Cardiac muscle cell (in vitro differentiated cells and primary cell): ENCODE data around the gene CTTNBP2. TPM values are rescaled to one million over a fixed set of nuclear protein-coding genes. Genes with fewer than 3 reads are reported as not detected.

Experiments
- DNase-seq, 2 donors: peaks; one replicate each; pipeline versions ENCODE4 v3.0.0 to v3.0.0-alpha.2; 2010 to 2017; ENCODE audit warnings: low read depth in 1 of 2, low spot score in 1 of 2
- H3K27ac ChIP-seq: fragments of 200-600 bp; sonication (generic); 2 replicates; pipeline ENCODE4 v1.5.1; 2016
- H3K27me3 ChIP-seq: fragments of 200-600 bp; sonication (generic); 2 replicates; pipeline ENCODE4 v1.6.0; 2016; ENCODE audit warnings: control low read depth
- H3K36me3 ChIP-seq: fragments of 200-600 bp; sonication (generic); 2 replicates; pipeline ENCODE4 v1.5.1; 2016; ENCODE audit warnings: control low read depth
- H3K4me1 ChIP-seq: fragments of 200-600 bp; sonication (generic); 2 replicates; pipeline ENCODE4 v1.8.1; 2017; ENCODE audit warnings: low read depth, mild to moderate bottlenecking, mixed run types
- H3K4me3 ChIP-seq: fragments of 200-600 bp; sonication (generic); 2 replicates; pipeline ENCODE4 v1.5.1; 2016; ENCODE audit warnings: mild to moderate bottlenecking
- H3K9me3 ChIP-seq: fragments of 200-600 bp; sonication (generic); 2 replicates; pipeline ENCODE4 v1.5.1; 2017; ENCODE audit warnings: low read depth, mild to moderate bottlenecking, control low read depth
- polyA plus RNA-seq: library from polyadenylated mRNA; unstranded; fragments of >200 nt; fragmentation: Nextera tagmentation; extraction: Ambion mirVana; gene quantifications from 2 replicates; pipeline ENCODE4 v1.2.1, GENCODE V29; 2016
- total RNA-seq: library from RNA; depleted of rRNA; stranded (reverse); fragments of >200 nt; gene quantifications from 2 replicates; pipeline ENCODE4 v1.2.3, GENCODE V29; 2016
- TF ChIP-seq, protein P1 (sequence below): IDR thresholded peaks from 2 replicates; pipeline ENCODE4 v1.5.1; 2012; ENCODE audit warnings: low read depth, mild to moderate bottlenecking, low read length

The CTTNBP2 gene
- total and polyA plus RNA-seq, 2 experiments from 2014 or later, result 30.0 to 51.2 TPM

GRCh38 chr7:117706210-117706609 lies 167.0 kb downstream of the CTTNBP2 start:
- DNase-seq, result no peak
- Histone ChIP-seq H3K4me3 (no peak overlapping the region), H3K4me1 (peaks cover 14% of the 10 kb centered on the region), H3K36me3 (peaks cover 6% of the 10 kb centered on the region), H3K27ac (no peak overlapping the region), H3K27me3 (no peaks in the 10 kb centered on the region), H3K9me3 (no peaks in the 10 kb centered on the region)
- TF ChIP-seq, protein P1, sequence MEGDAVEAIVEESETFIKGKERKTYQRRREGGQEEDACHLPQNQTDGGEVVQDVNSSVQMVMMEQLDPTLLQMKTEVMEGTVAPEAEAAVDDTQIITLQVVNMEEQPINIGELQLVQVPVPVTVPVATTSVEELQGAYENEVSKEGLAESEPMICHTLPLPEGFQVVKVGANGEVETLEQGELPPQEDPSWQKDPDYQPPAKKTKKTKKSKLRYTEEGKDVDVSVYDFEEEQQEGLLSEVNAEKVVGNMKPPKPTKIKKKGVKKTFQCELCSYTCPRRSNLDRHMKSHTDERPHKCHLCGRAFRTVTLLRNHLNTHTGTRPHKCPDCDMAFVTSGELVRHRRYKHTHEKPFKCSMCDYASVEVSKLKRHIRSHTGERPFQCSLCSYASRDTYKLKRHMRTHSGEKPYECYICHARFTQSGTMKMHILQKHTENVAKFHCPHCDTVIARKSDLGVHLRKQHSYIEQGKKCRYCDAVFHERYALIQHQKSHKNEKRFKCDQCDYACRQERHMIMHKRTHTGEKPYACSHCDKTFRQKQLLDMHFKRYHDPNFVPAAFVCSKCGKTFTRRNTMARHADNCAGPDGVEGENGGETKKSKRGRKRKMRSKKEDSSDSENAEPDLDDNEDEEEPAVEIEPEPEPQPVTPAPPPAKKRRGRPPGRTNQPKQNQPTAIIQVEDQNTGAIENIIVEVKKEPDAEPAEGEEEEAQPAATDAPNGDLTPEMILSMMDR, result no peak

GRCh38 chr7:117705630-117706029 lies 167.6 kb downstream of the CTTNBP2 start:
- Histone ChIP-seq H3K4me3 (no peak overlapping the region), H3K27me3 (no peaks in the 10 kb centered on the region), H3K36me3 (no peaks in the 10 kb centered on the region), H3K27ac (no peak overlapping the region), H3K9me3 (no peaks in the 10 kb centered on the region), H3K4me1 (peaks cover 14% of the 10 kb centered on the region)
- DNase-seq, result no peak
- TF ChIP-seq, protein P1, result no peak

DNA sequence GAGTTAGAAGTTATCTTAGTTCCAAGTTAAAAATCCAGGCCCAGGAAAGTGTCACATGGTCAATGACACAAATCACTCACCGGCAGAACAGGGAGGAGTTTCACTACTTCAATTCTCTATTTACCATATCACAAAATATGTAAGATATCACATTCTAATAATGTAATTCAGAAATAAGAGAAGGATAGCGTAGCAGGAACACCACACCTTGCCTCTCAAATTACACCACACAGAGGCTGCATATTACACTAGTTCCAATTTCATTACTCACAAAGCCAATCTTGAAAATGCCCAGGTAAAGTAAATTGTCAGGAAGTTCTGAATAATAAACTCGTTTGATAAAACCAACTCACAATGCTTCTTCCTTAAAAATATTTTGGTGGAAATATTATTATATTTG lies 169.2 kb downstream of the CTTNBP2 start:
- Histone ChIP-seq H3K27ac (no peak overlapping the region), H3K4me3 (no peak overlapping the region), H3K4me1 (peaks cover 14% of the 10 kb centered on the region), H3K9me3 (no peaks in the 10 kb centered on the region), H3K27me3 (no peaks in the 10 kb centered on the region), H3K36me3 (no peaks in the 10 kb centered on the region)
- DNase-seq, result no peak
- TF ChIP-seq, protein P1, result no peak

- TF ChIP-seq, protein P1, result no peak
Observed at GRCh38 chr7:117698018-117698417, 175.2 kb downstream of the CTTNBP2 start.

DNA sequence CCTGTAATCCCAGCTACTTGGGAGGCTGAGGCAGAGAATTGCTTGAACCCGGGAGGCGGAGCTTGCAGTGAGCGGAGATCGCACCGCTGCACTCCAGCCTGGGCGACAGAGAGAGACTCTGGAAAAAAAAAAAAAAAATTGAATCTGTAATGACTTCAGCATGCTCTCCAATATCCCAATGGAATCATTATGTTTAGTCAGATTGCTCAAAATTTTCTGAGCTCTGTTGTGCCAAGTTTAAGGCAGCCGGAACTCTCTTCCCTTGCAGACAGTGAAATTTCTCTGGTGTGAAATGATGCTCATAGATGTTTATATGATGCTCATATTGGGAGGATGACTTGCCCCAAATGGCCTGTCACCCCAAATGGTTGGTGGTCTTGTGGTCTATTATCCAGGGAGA lies 180.9 kb downstream of the CTTNBP2 start:
- no peak overlapping the region for H3K27ac ChIP-seq
- TF ChIP-seq, protein P1, result no peak
- H3K9me3 ChIP-seq, result no peaks in the 10 kb centered on the region
- no peak overlapping the region for H3K4me3 ChIP-seq
- H3K27me3 ChIP-seq, result no peaks in the 10 kb centered on the region
- DNase-seq, result no peak
- no peaks in the 10 kb centered on the region for H3K4me1 ChIP-seq
- no peaks in the 10 kb centered on the region for H3K36me3 ChIP-seq

More at GRCh38 chr7:117698018-117698417, 175.2 kb downstream of the CTTNBP2 start:
- no peak overlapping the region for H3K4me3 ChIP-seq
- no peaks in the 10 kb centered on the region for H3K4me1 ChIP-seq
- no peak overlapping the region for H3K27ac ChIP-seq
- H3K36me3 ChIP-seq, result no peaks in the 10 kb centered on the region
- H3K9me3 ChIP-seq, result no peaks in the 10 kb centered on the region
- DNase-seq, result no peak
- no peaks in the 10 kb centered on the region for H3K27me3 ChIP-seq

DNA sequence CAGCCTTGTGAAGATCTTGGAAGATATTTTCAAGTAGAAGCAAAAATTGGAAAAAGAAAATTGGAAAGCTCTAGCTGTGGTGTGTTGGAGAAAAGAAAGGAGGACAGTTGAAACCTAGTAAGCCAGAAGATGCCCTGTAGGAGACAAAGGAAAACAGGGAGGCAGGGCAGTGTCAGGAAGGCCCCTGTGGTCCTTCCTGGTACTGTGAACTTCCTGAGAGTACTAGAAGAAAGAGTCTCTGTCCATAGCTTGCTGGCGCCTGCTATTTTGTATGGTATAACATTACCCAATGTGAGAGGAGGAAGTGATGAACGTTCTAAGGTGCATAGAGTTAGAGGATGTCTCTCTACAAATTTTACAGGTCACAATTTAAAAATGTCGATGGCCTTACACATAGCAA lies 183.1 kb downstream of the CTTNBP2 start:
- no peak overlapping the region for H3K27ac ChIP-seq
- peaks cover 11% of the 10 kb centered on the region for H3K4me1 ChIP-seq
- no peak overlapping the region for H3K4me3 ChIP-seq
- DNase-seq, result no peak
- no peaks in the 10 kb centered on the region for H3K27me3 ChIP-seq
- H3K36me3 ChIP-seq, result no peaks in the 10 kb centered on the region
- no peaks in the 10 kb centered on the region for H3K9me3 ChIP-seq
- TF ChIP-seq, protein P1, result no peak
